Natural killer cell (primary cell): ENCODE measurements around the gene MITF. TPM values are rescaled to one million over a fixed set of nuclear protein-coding genes. Genes with fewer than 3 reads are reported as not detected.

Experiments
- ATAC-seq, 3 donors: fragments of 150-1000 bp in 2 of 3; fragments of 200-7000 bp in 1 of 3; cut with Tn5 transposase; 1 replicate in 1 of 3; 2 replicates in 2 of 3; pipeline ENCODE4 v1.10.0; 2021; ENCODE audit warnings: mild to moderate bottlenecking in 2 of 3, moderate library complexity in 2 of 3
- DNase-seq, 2 donors: peaks; one replicate each; pipeline versions ENCODE4 v3.0.0 to v3.0.0-alpha.2; 2013 to 2021; ENCODE audit warnings: mixed read lengths in 1 of 2
- H3K27ac ChIP-seq: one replicate; pipeline ENCODE4 v1.5.1; 2013; ENCODE audit warnings: mild to moderate bottlenecking, low read length
- H3K27me3 ChIP-seq: one replicate; pipeline ENCODE4 v1.6.1; 2013; ENCODE audit warnings: low read length; ENCODE audit not compliant: control insufficient read depth, insufficient read depth
- H3K36me3 ChIP-seq: one replicate; pipeline ENCODE4 v1.6.1; 2013; ENCODE audit warnings: low read length; ENCODE audit not compliant: control insufficient read depth, insufficient read depth
- H3K4me1 ChIP-seq: one replicate; pipeline ENCODE4 v1.6.1; 2013; ENCODE audit warnings: low read length; ENCODE audit not compliant: control insufficient read depth, insufficient read depth
- H3K4me3 ChIP-seq: one replicate; pipeline ENCODE4 v1.5.1; 2013; ENCODE audit warnings: low read length
- H3K9me3 ChIP-seq: one replicate; pipeline ENCODE4 v1.6.1; 2013; ENCODE audit warnings: low read length; ENCODE audit not compliant: control insufficient read depth, insufficient read depth
- H3K27ac Mint-ChIP-seq, 2 donors: one replicate each; pipeline ENCODE4 v1.8.0; 2022; ENCODE audit warnings: mild to moderate bottlenecking in 2 of 2, mixed read lengths in 2 of 2, moderate library complexity in 1 of 2
- H3K27me3 Mint-ChIP-seq, 2 donors: one replicate each; pipeline ENCODE4 v1.8.0; 2022; ENCODE audit warnings: low read depth in 2 of 2, mixed read lengths in 2 of 2
- H3K36me3 Mint-ChIP-seq: one replicate; pipeline ENCODE4 v1.8.0; 2022; ENCODE audit warnings: mixed read lengths
- H3K4me1 Mint-ChIP-seq, 2 donors: one replicate each; pipeline ENCODE4 v1.8.0; 2022; ENCODE audit warnings: mixed read lengths in 2 of 2
- H3K4me3 Mint-ChIP-seq: one replicate; pipeline ENCODE4 v1.8.0; 2022; ENCODE audit warnings: mild to moderate bottlenecking, moderate library complexity, mixed read lengths
- H3K9me3 Mint-ChIP-seq, 2 donors: one replicate each; pipeline ENCODE4 v1.8.0; 2022; ENCODE audit warnings: mixed read lengths in 2 of 2
- CTCF ChIP-seq: fragments of 200-600 bp; IDR thresholded peaks from one replicate; pipeline ENCODE4 v1.8.0; 2022; ENCODE audit warnings: antibody characterized with exemption
- WGBS: methylation state at CpG from one replicate; pipeline ENCODE4 v1.1.7; 2013; ENCODE audit warnings: missing lambda C conversion rate; ENCODE audit not compliant: insufficient coverage; 5-methylcytosine and 5-hydroxymethylcytosine counted together
- intact Hi-C: fragments of 100-400 bp; cut with micrococcal nuclease; formaldehyde crosslinking; loops from one replicate; pipeline ENCODE4 v1.14.2; 2022
- total RNA-seq, 4 donors: library from RNA; stranded (reverse); fragments of 120-200 nt in 1 of 4; gene quantifications; one replicate each; pipeline versions ENCODE4 v1.2.3 to v1.2.4, GENCODE V29; 2013 to 2022

Gene MITF
- total RNA-seq, 3 donors from 2014 or later (not counting 1 experiment from before 2014, with no cell fraction given): 0.23 to 1.5 (median 0.54) TPM

GRCh38 chr3:69741032-69741767 lies 1.9 kb downstream of the MITF start:
- Mint-ChIP-seq H3K36me3 (no peaks in the 10 kb centered on the region), H3K9me3 (peaks cover 0 to 3% of the 10 kb centered on the region in 2 donors), H3K27me3 (peaks cover 33 to 44% of the 10 kb centered on the region in 2 donors), H3K4me3 (no peak overlapping the region), H3K27ac (no peak overlapping the region), H3K4me1 (peaks cover 4 to 5% of the 10 kb centered on the region in 2 donors)
- intact Hi-C loops: no loop called here
- ATAC-seq: no peak
- H3K27ac ChIP-seq: no peak overlapping the region
- H3K27me3 ChIP-seq: peaks cover 4% of the 10 kb centered on the region
- WGBS: 87% methylated on average over 13 of the region's 13 CpGs
- H3K36me3 ChIP-seq: no peaks in the 10 kb centered on the region
- peaks cover 10% of the 10 kb centered on the region for H3K4me1 ChIP-seq
- DNase-seq: no peak
- no peak overlapping the region for H3K4me3 ChIP-seq
- TF ChIP-seq CTCF: no peak
- H3K9me3 ChIP-seq: no peaks in the 10 kb centered on the region

- Mint-ChIP-seq H3K4me3 (no peak overlapping the region), H3K9me3 (peaks cover 0 to 3% of the 10 kb centered on the region in 2 donors), H3K36me3 (no peaks in the 10 kb centered on the region), H3K27ac (no peak overlapping the region), H3K27me3 (peaks cover 30 to 34% of the 10 kb centered on the region in 2 donors), H3K4me1 (peaks cover 4 to 5% of the 10 kb centered on the region in 2 donors)
- ATAC-seq: no peak
- Histone ChIP-seq H3K4me3 (no peak overlapping the region), H3K27me3 (peaks cover 4% of the 10 kb centered on the region), H3K27ac (no peak overlapping the region), H3K4me1 (peaks cover 10% of the 10 kb centered on the region), H3K9me3 (no peaks in the 10 kb centered on the region), H3K36me3 (no peaks in the 10 kb centered on the region)
- WGBS: no CpG with 5 or more reads among the region's 2 CpGs
- DNase-seq: no peak
- intact Hi-C loops: no loop called here
- no peak for TF ChIP-seq CTCF
Observed at GRCh38 chr3:69742391-69742790, 3.1 kb downstream of the MITF start.

- Histone ChIP-seq H3K36me3 (no peaks in the 10 kb centered on the region), H3K27ac (no peak overlapping the region), H3K9me3 (no peaks in the 10 kb centered on the region), H3K4me1 (peaks cover 15% of the 10 kb centered on the region), H3K4me3 (no peak overlapping the region), H3K27me3 (peaks cover 4% of the 10 kb centered on the region)
- no peak for TF ChIP-seq CTCF
- Mint-ChIP-seq H3K4me1 (no peaks in the 10 kb centered on the region), H3K27me3 (peaks cover 18 to 19% of the 10 kb centered on the region in 2 donors), H3K9me3 (peaks cover 0 to 3% of the 10 kb centered on the region in 2 donors), H3K27ac (no peak overlapping the region), H3K36me3 (no peaks in the 10 kb centered on the region), H3K4me3 (no peak overlapping the region)
- DNase-seq (no peak), ATAC-seq (no peak)
- intact Hi-C loops: no loop called here
- 91% methylated on average over 7 of the region's 8 CpGs for WGBS
Observed at GRCh38 chr3:69743975-69744906, 5.0 kb downstream of the MITF start.
